ENCODE measurements around the gene CSF3R. TPM values are rescaled to one million over a fixed set of nuclear protein-coding genes. Genes with fewer than 3 reads are reported as not detected.

Gene CSF3R
- total and polyA plus RNA-seq, 9 of the 15 experiments (the other 6 are each of a cell fraction or from before 2014, with no cell fraction given), result 0.21 to 0.86 (median 0.40) TPM; not detected in 1

- TF ChIP-seq AFF4 (CRISPR knock-in tag; IDR thresholded peaks at IDR 0.05) (peak; percentile 93), ARID3B (CRISPR knock-in tag; IDR thresholded peaks at IDR 0.05; ENCODE audit: borderline replicate concordance) (no peak), ZFP36 (IDR thresholded peaks at IDR 0.05; ENCODE audit: low read depth, low read length, partially characterized antibody) (peak; percentile 16), ZNF76 (CRISPR knock-in tag; IDR thresholded peaks at IDR 0.05; ENCODE audit: borderline replicate concordance) (0 out of 2 replicates have a peak, but pooled peaks have one; percentile 17), TAF7 (tag; IDR thresholded peaks at IDR 0.05) (peak; percentile 60), RFX1 (IDR thresholded peaks at IDR 0.05) (no peak), KDM5B (IDR thresholded peaks at IDR 0.05; ENCODE audit: insufficient replicate concordance, low read depth, low read length) (peak; percentile 96), CCAR2 (IDR thresholded peaks at IDR 0.05; ENCODE audit: low read depth, low read length) (no peak), RBM39 (optimal IDR thresholded peaks at IDR 0.05; ENCODE audit: low read depth, low read length) (peak; percentile 96), MED1 (CRISPR knock-in tag; IDR thresholded peaks at IDR 0.05; ENCODE audit: borderline replicate concordance) (no peak), ARID3A (IDR thresholded peaks at IDR 0.05; ENCODE audit: borderline replicate concordance, low read depth, low read length) (0 out of 2 replicates have a peak, but pooled peaks have one; percentile 16), CBFB (CRISPR knock-in tag; IDR thresholded peaks at IDR 0.05) (no peak), ETV5 (CRISPR knock-in tag; IDR thresholded peaks at IDR 0.05; ENCODE audit: low read depth) (0 out of 2 replicates have a peak, but pooled peaks have one; percentile 31), HOMEZ (CRISPR knock-in tag; IDR thresholded peaks at IDR 0.05) (no peak), TRIM28 (IDR thresholded peaks at IDR 0.05) (no peak; the same call in none of the 2 replicates), MAFK (IDR thresholded peaks at IDR 0.05; ENCODE audit: low read length) (peak; percentile 51; the same call in 1 of the 2 replicates)
- TF ChIP-seq, protein P1, sequence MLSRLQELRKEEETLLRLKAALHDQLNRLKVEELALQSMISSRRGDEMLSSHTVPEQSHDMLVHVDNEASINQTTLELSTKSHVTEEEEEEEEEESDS (CRISPR knock-in tag; IDR thresholded peaks at IDR 0.05), result no peak
Measured at GRCh38 chr1:36463803-36464604, 18.7 kb downstream of the CSF3R start, which contains the start of gene MRPS15 (continued).

Measured in K562 (cell line).